ENCODE data around the gene COX7A2L. TPM values are rescaled to one million over a fixed set of nuclear protein-coding genes. Genes with fewer than 3 reads are reported as not detected.
"Not testable (repeated sequence)": the region's sequence is repeated elsewhere in the genome, so short reads cannot be mapped to it uniquely, and the experiment has no call there.

COX7A2L gene, protein sequence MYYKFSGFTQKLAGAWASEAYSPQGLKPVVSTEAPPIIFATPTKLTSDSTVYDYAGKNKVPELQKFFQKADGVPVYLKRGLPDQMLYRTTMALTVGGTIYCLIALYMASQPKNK
- 100 to 1,000 TPM; 135 to 168 (median 153) TPM for polyA plus RNA-seq (ENCODE audit: insufficient read length in 10 of 10)
- long read RNA-seq, donor 1, transcript COX7A2L-201 (3 exons, 1,112 nt) = major isoform, 73 of 105 reads
- long read RNA-seq, donor 1, partial matches to known transcripts = 20 of 105 reads
- long read RNA-seq, donor 1, other reads (novel, unspliced or antisense) = 9 of 105 reads
- long read RNA-seq, donor 2, transcript COX7A2L-201 (3 exons, 1,112 nt) = major isoform, 90 of 129 reads
- long read RNA-seq, donor 2, transcript COX7A2L-204 (2 exons, 540 nt) = minor isoform, 6 of 129 reads
- long read RNA-seq, donor 2, partial matches to known transcripts = 25 of 129 reads
- long read RNA-seq, donor 2, other reads (novel, unspliced or antisense) = 8 of 129 reads
- long read RNA-seq, donor 3 = 0 reads
- long read RNA-seq, donor 4, transcript COX7A2L-201 (3 exons, 1,112 nt) = major isoform, 56 of 113 reads
- long read RNA-seq, donor 4, partial matches to known transcripts = 42 of 113 reads
- long read RNA-seq, donor 4, other reads (novel, unspliced or antisense) = 11 of 113 reads
- long read RNA-seq, donor 5, transcript COX7A2L-201 (3 exons, 1,112 nt) = major isoform, 119 of 149 reads
- long read RNA-seq, donor 5, partial matches to known transcripts = 17 of 149 reads
- long read RNA-seq, donor 5, other reads (novel, unspliced or antisense) = 13 of 149 reads
- long read RNA-seq, donor 6, transcript COX7A2L-201 (3 exons, 1,112 nt) = major isoform, 91 of 147 reads
- long read RNA-seq, donor 6, transcript COX7A2L-204 (2 exons, 540 nt) = minor isoform, 6 of 147 reads
- long read RNA-seq, donor 6, partial matches to known transcripts = 43 of 147 reads
- long read RNA-seq, donor 6, other reads (novel, unspliced or antisense) = 7 of 147 reads
- long read RNA-seq, donor 7, transcript COX7A2L-201 (3 exons, 1,112 nt) = major isoform, 79 of 113 reads
- long read RNA-seq, donor 7, partial matches to known transcripts = 22 of 113 reads
- long read RNA-seq, donor 7, other reads (novel, unspliced or antisense) = 9 of 113 reads
- long read RNA-seq, donor 8, transcript COX7A2L-201 (3 exons, 1,112 nt) = major isoform, 65 of 95 reads
- long read RNA-seq, donor 8, partial matches to known transcripts = 27 of 95 reads
- long read RNA-seq, donor 8, other reads (novel, unspliced or antisense) = 0 of 95 reads
- long read RNA-seq, donor 9, transcript COX7A2L-201 (3 exons, 1,112 nt) = major isoform, 14 of 14 reads
- long read RNA-seq, donor 9, partial matches to known transcripts = 0 of 14 reads
- long read RNA-seq, donor 9, other reads (novel, unspliced or antisense) = 0 of 14 reads

DNA sequence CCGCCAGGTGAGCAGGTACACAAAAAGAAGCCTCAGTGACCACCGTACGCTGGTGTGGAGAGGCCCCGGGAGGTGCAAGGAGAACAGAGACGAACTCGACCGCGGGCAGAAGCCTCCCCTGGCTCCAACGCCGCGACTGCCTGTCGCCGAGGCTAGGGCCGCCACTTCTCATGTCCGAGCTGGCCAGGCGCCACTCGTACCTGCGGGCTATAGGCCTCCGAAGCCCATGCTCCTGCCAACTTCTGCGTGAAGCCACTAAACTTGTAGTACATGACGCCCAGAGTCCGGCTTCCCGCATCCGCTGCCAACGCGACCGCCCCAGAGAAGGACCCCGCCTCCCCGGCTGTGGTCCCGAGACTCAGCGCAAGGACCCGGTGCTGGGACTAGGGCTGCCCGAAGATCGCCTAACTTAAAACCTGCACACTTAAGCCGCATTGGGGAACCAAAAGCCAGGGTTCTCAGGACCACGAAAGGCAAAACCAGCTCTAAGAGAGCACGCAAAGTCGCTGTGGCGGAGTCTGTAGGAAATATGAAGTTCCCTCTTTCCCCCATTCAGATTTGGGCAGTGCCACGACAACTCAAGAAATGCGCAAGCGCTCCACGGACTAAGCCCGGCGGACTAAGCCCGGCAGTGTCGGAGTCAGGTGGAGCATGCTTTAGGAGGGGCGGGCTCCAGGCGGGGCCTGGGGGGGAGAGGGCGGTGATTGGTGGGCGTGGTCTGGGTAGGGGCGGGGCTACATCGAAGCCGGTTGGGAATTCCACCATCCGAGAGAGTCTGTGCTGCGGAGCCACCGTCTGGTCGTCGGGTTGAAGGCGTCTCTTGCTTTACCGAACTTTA lies at the start of gene COX7A2L:
Gene COX7A2L (minus strand): TSS at position 328 of the 838 bp plus-strand sequence. CDS start 56 bp downstream, at position 272.
- peak; percentile 97 to 99 (median 97) for DNase-seq

DNA sequence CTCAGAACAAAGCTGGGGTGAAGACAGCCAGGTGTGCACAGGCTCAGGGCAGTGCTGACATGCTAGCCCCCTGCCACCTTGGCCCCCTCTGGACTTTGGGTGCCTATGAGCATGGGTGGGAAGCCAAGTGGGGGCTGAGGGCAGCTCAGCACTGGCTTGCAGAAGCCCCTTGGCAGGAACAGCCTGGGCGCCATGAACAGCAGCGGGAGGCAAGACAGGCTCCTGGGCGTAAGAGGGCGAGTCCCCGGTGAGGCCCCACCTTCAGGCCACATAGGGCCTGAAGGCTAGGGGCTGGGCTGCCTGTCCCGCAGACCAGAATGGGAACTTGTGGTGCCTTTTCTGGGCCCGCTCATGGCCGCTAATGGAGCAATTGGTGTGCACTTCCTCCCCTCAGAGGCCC lies 47.0 kb upstream of the COX7A2L start:
- DNase-seq = no peak

GRCh38 chr2:42407476-42407875 lies 46.5 kb upstream of the COX7A2L start:
- DNase-seq = no peak

DNA sequence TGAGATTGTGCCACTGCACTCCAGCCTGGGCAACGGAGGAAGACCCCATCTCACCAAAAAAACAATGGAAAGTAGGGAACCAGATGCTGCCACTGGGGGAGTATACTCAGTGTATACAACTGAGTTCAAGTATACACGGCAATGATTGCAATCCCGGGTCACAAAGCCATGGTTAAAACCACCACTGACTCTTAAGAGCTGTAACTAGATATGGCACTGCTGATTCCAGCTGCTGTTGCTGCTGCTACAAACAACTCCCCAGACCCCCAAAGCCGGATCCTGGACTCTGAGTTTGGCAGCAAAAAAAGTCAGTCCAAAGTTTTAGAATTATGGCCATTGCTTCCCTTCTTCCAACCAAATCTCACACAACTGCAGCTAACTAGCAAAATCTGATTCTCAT lies 43.7 kb upstream of the COX7A2L start:
- peak in 1 of 3 donors; percentile 27 for DNase-seq

DNA sequence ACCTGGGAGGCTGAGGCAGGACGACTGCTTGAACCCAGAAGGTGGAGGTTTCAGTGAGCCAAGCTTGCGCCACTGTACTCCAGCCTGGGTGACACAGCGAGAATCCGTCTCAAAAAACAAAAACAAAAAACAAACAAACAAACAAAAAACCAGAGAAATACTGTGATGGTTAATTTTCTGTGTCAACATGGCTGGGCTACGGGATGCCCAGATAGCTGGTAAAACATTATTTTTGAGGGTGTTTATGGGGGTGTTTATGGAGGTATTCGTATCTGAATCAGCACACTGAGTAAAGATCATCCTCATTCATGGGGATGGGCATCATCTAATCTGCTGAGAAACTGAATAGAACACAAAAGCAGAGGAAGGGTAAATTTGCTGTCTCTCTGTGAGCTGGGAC lies 40.8 kb upstream of the COX7A2L start:
- no peak for DNase-seq

DNA sequence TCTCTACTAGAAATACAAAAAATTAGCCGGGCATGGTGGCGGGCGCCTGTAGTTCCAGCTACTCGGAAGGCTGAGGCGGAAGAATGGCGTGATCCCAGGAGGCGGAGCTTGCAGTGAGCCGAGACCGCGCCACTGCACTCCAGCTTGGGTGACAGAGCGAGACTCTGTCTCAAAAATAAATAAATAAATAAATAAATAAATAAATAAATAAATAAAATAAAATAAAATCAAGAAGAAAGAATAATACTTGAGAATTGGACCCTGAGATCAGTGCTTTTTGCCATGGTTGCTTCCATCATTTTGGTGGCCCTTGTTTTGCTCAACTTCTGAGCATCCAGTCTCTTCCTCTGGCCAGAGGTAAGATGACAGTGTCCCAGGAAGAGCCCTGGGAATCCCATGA lies 37.0 kb upstream of the COX7A2L start:
- DNase-seq = not testable (repeated sequence)

GRCh38 chr2:42393320-42393719 lies 32.3 kb upstream of the COX7A2L start:
- DNase-seq = not testable (repeated sequence)

DNA sequence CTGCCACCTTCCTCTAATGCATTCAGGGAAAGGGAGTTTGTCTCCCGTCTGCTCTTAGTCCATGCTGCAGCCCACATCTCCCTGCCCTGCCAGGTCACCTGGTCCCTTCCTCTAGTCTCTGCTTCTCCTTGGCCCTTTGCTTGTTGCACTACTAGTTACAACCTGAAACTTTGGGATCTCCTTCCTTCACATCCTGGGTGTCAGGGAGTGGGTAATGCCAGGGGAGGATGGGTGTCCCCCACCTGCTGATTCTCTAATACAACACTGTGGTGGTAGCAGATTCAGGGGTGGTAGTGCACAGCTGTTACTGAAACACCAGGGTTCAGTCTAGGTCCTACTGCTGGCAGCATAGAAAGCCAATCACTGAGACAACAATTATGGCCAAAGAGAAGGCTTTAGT lies 31.2 kb upstream of the COX7A2L start:
- DNase-seq = no peak

DNA sequence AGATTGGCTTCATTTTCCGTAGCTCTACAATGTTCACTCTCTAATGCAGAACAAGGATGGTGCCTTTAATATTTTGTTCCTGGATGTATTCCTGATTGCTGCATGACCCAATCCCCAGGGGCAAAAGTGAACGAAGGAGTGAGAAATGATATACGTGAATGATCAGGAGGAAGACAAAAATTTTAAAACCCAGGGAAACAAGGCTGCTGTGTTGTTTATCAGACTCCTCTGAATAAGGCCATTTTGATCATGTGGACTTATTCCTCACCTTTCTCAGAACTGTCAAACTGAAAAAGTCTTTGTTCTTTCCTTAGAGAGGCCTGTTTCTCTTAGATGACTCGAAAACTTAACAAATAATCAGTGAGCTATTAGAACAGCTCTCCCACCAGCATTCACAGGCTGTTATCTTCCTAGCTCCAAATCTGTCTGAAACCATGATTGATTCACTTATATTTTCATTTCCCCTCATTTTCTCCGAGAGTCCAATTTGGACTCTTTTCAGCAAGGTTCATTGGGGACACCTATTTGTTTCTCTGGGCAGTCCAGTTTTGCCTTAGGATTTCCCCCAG lies 29.5 kb upstream of the COX7A2L start:
- DNase-seq = no peak

DNA sequence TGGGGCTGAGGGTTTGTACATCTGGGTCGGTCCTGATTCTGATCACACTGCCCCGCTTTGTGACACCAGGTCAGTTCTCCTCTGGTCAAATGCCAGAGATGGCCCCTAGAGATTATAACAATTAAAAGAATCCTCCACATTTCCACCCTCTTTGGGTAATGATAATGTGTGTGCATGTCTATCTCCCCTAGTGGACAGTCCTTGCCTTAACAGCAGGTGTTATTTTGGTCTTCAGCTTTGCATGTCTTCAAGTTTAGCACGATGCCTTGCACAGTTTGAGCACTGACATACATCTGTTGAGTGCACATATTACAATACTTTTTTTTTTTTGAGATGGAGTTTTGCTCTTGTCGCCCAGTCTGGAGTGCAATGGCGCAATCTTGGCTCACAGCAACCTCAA lies 25.7 kb upstream of the COX7A2L start:
- DNase-seq = no peak

- no peak for DNase-seq
Measured at GRCh38 chr2:42385225-42385624, 24.2 kb upstream of the COX7A2L start.

DNA sequence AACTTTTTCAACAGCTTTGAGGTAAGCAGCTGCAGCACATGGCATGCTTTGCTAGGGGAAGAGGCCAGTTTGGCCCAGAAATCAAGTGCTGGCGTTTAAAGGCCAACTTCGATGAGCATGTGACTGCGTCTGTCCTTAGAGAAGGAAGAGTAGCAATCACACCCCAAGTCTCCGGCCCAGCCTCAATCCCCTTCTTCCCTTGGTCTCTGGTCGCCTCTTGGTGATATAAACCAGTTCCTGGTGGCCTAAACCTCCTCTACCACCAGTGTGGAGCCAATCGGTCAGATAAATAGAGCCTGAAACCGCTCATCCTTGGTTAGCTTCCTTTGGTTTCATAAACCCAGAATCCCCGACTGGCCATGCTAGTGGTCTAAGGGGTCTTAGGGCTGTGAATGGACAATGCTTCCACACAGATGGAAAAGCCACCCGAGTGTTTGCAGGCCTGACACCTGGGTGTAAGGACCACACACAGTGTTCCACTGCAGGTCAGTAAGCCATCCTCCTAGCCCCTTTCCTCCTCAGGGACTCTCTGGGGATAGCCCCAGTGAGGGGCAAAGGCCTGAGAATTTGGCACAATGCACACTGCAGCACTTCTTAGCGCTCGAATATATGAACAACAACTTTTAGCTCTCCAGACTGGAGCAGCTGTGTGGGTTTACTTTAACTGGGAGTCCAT lies 23.0 kb upstream of the COX7A2L start:
- no peak for DNase-seq

DNA sequence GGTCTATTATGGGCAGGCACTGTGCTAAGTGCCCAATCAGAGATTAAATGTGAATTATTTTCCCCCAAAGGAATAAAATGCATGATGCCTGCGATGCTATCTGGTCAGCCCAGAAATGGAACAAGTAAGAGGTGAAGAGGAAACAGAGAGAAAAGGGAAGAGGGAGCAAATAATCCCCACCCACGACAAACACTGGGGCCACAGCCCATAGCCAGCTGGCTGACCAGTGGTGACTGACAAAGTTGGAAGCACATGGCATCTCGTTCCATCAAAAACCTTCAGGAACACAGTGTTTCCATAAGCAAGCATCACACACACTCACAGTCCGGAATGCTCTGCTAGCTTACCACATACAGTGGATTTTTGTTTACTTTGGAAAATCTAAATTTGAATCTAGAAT lies 21.1 kb upstream of the COX7A2L start:
- DNase-seq = no peak

DNA sequence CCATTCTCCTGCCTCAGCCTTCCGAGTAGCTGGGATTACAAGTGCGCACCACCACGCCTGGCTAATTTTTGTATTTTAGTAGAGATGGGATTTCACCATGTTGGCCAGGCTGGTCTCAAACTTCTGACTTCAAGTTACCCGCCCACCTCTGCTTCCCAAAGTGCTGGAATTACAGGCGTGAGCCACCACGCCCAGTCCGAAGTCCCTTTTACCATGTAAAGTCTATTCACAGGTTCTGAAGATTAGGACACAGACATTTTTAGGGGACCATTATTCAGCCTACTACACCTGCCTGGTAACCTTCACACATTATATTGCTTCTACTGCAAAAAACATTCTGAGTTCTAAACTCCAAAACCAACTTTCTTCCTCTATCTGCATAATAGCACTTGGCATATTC lies 19.0 kb upstream of the COX7A2L start:
- DNase-seq = not testable (repeated sequence)

- DNase-seq = no peak
Measured at GRCh38 chr2:42378415-42378814, 17.4 kb upstream of the COX7A2L start.

DNA sequence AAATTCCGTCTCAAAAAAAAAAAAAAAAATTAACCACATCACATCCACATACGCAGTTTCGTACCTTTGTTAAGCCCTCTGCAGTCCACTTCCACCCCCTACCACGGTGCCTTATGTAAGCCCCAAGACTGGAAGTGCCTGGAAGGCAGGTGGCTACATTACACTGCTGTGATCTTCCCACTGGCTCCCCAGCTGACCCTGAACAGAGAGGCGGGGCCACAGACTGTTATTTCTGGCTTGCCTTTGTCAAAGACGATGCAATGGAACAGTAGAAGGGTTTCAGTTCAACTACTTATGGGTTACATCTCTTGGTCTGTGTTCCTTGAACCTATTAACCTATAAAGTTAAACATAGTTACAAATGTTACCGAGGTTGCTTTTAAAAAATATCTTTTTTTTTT lies 15.7 kb upstream of the COX7A2L start:
- no peak for DNase-seq

- no peak for DNase-seq
Measured at GRCh38 chr2:42372474-42373200, 11.6 kb upstream of the COX7A2L start.

DNA sequence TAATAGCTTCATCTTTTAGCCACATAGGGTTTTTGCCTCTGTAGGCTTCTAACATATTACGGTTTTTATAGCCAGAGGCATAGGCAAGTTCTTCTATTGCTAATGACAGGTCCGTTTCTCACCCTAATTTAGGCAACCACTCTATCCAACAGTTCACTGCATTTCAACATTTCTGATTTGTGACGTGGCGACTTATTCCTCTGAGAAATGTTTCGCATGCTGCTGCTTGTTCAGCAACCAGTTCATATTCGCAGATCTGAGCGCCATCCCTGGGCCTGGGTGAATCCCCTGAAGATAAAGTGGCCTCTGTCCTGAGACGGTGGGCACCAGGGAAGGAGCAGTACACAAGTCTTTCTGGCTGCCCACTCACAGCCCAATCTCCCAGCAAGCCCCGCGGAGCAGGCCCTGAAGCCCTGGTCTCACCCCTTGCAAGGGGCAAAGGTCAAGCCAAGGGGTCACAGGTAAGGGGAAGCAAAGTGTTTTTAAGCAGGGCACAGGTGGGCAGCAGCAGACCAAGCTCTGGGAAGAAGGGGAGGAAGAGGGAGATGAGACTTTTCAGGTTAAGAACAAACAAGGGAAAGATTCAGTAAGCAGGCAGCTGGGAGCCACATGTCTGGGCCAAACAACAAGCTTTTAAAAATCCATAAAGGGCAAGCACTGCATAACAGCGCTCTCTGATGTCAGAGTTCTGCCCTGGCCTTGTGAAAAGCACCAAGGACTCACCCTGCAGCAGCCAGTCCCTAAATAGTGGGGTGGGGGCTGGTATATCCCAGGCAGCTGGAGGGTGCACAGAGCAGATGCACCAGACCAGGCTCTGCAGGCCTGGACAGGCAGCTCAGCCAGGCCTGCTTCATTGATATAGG lies 10.8 kb upstream of the COX7A2L start:
- no peak for DNase-seq

All from muscle of back (tissue), 13 donors.